CMK (cell line): Measurements from ENCODE around the gene MRTFB.

Source experiments
- DNase-seq: peaks from one replicate; pipeline ENCODE4 v3.0.0-alpha.2; 2010; ENCODE audit warnings: low read depth

The MRTFB gene

GRCh38 chr16:14285513-14286367, 214.6 kb downstream of the MRTFB start:
- peak; percentile 98 for DNase-seq

DNA sequence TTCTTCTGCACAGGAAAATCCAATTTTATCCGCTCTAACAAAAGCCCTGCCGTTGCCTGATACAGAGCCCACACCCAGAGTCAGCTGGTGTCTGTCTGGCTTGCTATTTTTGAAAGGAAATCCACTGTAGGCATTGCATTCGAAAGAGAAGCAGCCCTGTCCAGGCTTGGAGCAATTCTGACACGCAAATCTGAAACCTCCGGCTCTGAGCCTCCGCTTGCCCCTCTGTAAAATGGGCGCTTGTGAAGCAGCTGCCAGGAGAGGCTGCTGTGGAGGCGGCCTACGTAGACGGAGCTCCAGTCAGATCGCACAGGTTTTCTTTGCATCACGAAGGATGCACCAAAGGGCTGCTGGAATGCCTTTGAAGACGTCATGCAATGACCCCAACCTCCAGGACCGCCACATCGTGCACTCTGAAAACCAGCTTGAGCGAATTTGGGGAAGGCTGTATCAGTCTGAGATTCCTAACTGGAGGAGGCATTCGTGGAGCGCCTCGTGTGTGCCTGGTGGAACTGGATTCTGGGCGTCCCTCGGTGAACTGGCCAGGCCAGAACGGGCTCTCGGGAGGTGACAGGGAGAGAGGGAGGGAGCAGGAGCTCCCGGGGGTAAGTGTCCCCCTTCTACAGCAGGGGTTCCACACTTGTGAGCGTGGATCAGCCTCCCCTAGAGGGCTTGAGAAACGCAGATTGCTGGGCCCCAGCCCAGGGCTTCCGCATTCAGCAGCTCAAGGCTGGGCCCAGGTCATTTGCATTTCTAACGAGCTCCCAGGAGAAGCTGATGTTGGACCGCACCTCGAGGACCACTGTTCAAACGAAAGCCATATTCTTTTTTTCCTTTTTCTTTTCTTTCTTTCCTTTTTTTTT, 215.5 kb downstream of the MRTFB start:
- DNase-seq = no peak

- peak; percentile 36 for DNase-seq
Observed at GRCh38 chr16:14289692-14290340, 218.7 kb downstream of the MRTFB start.

DNA sequence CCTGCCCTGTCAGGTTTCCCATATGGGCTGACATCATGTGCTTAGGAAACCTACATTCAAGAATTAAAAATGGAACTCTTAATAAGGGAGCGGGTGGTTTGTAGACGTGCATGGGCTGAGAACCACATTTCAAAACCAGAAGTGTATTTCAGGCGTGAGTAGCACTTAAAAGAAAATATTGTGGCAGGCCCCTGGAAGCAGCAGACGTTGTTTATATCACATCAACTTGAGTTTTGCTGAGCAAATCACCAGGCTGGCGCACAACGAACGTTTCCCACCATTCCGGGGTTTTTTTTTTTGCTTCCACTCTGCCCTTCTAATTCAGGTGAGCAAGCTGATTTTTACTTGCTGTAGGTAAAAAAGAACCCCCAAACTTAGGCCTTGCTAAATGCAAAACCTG, 220.2 kb downstream of the MRTFB start:
- DNase-seq = no peak

DNA sequence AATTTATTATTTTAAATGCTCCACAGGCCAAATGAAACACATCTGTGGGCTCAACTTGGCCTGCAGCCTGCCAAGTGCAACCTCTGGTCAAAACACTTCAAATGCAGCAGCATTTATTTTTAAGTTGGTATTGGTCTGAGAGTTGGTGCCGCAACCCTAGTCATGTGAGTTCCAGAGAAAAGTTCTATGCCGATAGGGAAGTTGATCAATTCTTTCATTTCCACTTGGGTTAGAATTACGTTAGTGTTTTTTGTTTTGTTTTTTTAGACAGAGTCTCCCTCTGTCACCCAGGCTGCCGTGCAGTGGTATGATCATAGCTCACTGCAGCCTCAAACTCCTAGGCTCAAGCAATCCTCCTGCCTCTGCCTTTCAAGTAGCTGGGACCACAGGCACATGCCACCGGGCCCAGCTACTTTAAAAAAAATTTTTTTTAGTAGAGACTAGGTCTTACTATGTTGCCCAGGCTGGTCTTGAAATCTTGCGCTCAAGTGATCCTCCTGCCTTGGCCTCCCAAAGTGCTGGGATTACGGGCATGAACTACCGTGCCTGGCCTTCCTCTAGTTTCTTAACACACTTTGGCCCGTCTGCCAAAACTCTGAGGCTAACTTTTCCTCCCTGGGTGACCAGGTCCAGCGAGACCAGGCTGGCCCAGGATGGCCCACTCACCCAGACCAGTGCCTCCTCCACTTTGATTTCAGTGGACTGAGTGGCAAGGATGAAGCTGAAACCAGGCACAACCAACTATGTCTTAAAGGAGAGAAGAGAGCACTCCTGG, 221.1 kb downstream of the MRTFB start:
- no peak for DNase-seq

DNA sequence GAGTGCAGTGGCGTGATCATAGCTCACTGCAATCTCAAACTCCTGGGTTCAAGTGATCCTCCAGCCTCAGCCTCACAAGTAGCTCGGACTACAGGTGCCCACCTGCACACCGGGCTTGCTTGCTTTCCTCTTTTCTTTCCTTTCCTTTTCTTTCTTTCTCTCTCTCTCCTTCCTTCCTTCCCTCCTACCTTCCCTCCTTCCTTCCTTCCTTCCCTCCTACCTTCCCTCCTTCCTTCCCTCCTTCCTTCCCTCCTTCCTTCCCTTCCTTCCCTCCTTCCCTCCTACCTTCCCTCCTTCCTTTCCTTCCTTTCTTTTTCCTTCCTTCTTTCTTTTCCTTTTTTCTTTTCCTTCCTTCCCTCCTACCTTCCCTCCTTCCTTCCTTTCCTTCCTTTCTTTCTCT, 225.5 kb downstream of the MRTFB start:
- DNase-seq = no peak

DNA sequence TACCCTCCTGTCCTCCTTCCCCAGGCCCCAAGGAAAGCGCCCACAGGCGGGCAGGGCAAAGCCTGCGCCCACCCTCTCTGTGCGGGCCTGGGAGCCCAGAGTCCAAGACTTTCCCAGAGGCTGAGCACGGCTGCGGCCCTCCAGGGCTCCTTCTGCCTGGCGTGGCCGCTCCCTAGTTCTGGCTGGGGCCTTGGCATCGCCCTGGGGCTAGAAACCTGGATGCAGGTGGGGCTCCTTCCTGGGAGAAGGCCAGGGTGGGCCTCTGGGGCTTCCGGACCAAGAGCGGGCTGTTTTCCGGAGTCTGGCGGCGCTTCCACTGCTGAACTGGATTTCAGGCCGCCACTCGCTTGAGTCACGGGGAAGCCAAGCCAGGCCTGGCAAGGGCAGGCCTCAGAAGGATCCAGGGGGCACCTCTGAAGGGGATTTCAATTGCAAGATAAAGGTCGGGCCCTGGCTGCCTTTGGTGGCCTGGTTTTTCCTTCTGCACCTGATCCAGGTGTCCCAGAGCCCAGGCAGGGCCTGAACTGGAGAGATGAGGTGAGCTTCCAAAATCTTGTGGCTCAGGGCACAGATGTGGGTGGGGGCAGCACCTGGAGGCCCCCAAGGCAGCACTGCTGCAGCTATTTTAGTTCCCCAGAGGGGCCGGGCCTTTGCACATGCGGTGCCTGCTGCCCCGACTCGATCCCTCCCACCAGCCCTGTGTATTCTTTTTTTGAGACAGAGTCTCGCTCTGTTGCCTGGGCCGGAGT, 227.4 kb downstream of the MRTFB start:
- DNase-seq = no peak

DNA sequence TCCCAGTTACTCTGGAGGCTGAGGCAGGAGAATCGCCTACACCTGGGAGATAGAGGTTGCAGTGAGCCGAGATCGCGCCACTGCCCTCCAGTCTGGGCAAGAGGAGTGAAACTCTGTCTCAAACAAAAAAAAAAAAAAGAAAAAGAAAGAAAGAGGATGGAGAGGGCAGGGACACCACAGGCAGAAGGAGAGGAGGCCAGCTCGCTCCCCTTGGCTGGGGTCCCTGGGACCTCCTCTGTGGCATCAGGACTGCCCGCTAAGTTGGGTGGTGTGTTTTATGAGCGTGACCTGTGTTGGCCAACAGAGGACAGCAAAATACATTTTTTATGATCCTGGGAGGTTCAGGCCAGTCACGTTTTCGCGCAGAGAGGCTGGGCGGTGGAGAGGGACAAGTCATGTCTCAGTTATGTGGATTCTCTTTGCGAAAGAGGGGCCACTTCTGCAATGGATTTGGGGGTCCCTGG, 229.6 kb downstream of the MRTFB start:
- DNase-seq = peak; percentile 43

DNA sequence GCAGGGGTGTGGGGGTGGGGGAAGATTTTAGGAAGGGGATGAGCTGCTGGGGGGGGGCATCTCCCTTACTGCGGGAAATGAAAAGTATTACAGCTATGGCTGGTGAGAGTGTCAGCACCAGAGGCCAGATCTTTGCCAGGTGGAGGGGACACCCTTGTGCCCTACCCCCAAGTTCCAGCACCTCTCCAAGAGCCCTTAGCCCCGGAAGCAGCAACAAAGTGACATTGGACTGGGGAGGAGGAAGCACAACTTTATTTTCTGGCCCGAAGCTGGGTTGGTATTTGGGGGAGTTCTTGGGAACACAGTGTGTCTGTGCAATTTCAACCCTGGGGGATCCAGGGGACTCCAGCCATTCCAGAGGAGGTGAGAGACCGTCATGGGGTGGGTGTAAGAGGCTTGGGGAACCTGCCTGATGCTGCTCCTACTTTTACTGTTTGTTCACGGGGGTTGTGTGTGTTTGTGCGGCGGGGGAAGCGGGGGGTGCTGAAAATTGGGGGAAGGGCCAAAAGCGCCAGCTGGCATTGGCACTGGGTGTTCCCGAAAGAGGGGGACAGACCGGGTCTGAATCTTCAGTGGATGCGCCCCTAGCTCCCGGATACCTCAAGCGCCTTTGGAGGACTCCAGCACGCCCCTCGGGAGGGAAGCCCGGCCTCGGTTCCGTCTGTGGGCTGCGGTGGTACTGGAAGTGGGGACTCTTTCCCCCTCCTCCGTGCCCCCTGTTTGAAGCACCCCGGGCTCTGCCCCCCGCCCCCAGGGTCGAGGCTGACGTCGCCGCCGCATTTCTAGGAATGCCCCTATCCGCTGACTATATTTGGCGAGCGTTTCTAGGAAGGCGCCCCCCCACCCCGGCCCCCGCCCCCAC, 230.3 kb downstream of the MRTFB start:
- DNase-seq = no peak

GRCh38 chr16:14302031-14302398, 230.9 kb downstream of the MRTFB start:
- DNase-seq = no peak

DNA sequence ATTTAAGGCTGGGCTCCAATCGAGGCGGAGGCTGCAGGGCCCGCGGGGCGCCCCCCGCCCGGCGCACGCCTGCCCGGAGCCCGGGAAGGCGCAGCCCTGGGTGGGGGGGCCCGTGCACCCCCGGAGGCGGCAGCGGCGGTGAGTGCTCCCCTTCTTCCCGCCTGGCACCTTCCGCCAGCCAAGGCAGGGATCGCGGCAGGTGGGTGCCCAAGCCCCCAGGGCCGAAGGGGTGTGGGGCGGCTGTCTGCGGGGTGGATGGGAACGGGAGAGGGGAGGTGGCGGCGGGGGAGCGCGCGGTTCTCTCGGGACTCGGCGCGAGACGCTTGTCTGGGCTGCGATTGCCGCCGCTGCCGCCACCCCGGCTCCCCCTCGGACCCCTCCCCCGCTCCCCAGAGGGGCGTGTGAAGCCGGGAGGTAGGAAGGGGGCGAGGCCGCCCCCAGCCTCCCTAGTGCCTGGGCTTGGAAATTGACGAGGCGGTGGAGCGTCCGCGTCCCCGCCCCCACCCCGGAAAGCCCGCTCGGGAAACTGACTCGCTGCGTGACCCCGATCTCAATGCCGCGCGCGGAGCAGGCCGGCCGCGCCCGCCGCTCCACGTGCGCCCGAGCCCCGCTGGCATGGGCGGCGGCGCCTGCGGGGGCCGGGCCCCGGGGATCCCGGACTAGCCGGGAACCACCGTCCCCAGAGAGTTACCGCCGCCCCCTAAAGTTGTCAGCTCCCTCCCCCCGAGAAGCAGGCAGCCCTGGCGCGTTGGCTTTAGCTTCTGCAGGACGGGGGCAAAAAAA, 231.5 kb downstream of the MRTFB start:
- DNase-seq = no peak

DNA sequence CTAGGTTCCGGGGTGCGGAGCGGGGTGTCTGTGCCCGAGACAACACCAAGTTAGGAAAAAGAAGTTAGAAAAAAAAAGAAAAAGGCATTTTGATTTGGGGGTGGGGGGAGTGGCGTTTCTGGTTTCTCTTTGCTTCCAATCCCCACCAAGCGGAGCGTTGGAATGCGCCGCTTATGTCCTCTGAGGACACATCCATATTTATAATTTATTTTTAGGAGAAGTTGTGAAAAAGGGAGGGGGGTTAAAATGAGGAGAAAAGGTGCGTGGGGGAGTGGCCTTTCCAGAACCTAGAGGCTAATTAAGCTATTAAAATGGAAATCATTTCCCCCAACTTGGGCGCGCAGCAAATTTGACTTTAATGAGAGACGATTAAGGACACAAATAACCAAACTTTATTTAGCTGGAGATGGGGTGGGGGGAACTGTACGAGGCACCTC, 232.1 kb downstream of the MRTFB start:
- no peak for DNase-seq

GRCh38 chr16:14303639-14304394, 232.7 kb downstream of the MRTFB start:
- no peak for DNase-seq

DNA sequence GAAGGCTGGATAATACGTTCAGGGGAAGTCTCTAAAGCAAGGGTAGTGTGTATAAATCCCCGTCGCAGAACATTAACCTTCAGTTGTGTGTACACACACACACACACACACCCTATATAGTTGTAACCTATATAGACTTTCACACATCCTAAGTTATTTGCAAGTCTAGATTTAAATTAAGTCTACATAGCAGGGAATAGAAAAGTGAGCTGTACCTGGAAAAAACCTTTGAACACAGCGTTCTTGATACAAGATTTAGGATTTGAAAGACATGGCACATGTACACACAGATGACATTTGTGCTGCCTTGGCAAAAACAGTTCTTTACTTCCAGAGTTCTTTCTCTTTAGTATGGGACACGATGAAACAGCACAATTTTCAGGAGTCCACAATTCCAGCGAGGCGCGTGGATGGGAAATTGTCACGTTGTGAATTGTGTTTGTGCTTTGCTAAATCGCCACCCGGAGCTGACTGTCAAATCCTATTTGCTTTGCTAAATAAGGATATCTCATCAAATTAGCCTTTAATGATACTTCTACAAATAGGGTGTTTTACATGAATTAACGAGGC, 233.9 kb downstream of the MRTFB start:
- DNase-seq = no peak

- no peak for DNase-seq
Observed at GRCh38 chr16:14306485-14307058, 235.5 kb downstream of the MRTFB start.

- no peak for DNase-seq
Observed at GRCh38 chr16:14307059-14307526, 236.0 kb downstream of the MRTFB start.

DNA sequence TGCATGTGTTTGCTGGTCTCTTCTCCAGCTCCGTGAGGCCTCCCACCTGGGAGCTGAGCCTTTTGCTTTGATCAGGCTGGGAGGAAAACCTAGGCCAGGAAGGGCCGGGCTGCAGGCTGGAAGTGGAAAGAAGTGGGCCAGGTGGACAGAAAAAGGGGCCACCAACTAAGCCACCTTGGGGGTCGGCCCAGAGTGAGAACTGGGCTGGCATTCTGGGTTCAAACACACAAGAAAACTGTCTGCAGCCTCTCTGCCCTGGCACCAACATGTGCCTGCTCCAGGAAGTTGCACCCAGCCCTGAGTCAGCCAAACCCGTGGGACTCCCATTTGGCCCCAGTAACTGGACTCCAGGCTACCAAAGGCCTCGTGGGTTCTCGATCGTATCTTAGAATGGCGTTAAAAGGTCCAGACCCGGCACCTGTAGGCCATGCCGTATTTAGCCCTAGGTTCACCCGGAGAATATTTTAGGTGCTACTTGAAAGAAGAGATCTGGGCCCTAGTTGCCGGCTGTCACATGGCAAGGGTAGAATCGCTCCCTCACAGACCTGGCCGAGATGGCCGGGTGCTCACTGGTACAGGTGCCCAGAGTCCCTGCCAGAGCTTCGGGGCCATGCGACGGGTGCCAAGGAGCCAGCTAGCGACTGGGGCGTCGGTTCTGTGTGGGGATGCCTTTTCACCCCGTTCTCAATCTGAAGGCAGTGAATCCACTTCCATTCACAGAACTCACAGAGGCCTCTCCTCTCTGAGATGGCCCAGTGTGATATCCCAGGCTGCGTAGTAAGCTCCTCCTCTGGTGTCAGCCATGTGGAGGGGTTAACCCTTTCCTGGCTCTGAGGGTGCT, 236.6 kb downstream of the MRTFB start:
- DNase-seq = no peak
